WI38 (cell line): ENCODE measurements around the gene DYNC1LI1.

ENCODE experiments used
- H3K4me3 ChIP-seq: 2 replicates; pipeline ENCODE4 v1.5.1; 2011; ENCODE audit warnings: low read depth, mild to moderate bottlenecking, control low read depth, low read length
- CTCF ChIP-seq: IDR thresholded peaks from 2 replicates; pipeline ENCODE4 v1.5.1; 2012; ENCODE audit warnings: low read depth, mild to moderate bottlenecking, control low read depth, low read length

DYNC1LI1 gene

GRCh38 chr3:32596282-32596908 lies 25.7 kb upstream of the DYNC1LI1 start:
- no peak overlapping the region for H3K4me3 ChIP-seq
- no peak for TF ChIP-seq CTCF

GRCh38 chr3:32595323-32595722 lies 24.7 kb upstream of the DYNC1LI1 start:
- no peak overlapping the region for H3K4me3 ChIP-seq
- no peak for TF ChIP-seq CTCF

- no peak overlapping the region for H3K4me3 ChIP-seq
- TF ChIP-seq CTCF, result no peak
Observed at GRCh38 chr3:32593903-32594525, 23.4 kb upstream of the DYNC1LI1 start.

- TF ChIP-seq CTCF, result no peak
- no peak overlapping the region for H3K4me3 ChIP-seq
Observed at GRCh38 chr3:32592696-32593353, 22.2 kb upstream of the DYNC1LI1 start.

GRCh38 chr3:32592011-32592410 lies 21.4 kb upstream of the DYNC1LI1 start:
- no peak overlapping the region for H3K4me3 ChIP-seq
- no peak for TF ChIP-seq CTCF

- no peak overlapping the region for H3K4me3 ChIP-seq
- TF ChIP-seq CTCF, result no peak
Observed at GRCh38 chr3:32591186-32591585, 20.5 kb upstream of the DYNC1LI1 start.

- TF ChIP-seq CTCF, result no peak
- no peak overlapping the region for H3K4me3 ChIP-seq
Observed at GRCh38 chr3:32586356-32586755, 15.7 kb upstream of the DYNC1LI1 start.
